Neuronal stem cell (in vitro differentiated cells): Measurements from ENCODE around the gene C3orf33.

Experiments used
- DNase-seq: peaks from one replicate; pipeline ENCODE4 v3.0.0-alpha.2; 2013; ENCODE audit warnings: low spot score
- H2AFZ ChIP-seq: one replicate; pipeline ENCODE4 v1.6.1; 2013; ENCODE audit warnings: mild to moderate bottlenecking, low read length, inconsistent platforms
- H2AK5ac ChIP-seq: 2 replicates; pipeline ENCODE4 v1.6.1; 2013; ENCODE audit warnings: low read depth, mild to moderate bottlenecking, inconsistent platforms, low read length, moderate library complexity, mixed read lengths
- H2BK120ac ChIP-seq: 2 replicates; pipeline ENCODE4 v1.6.1; 2013; ENCODE audit warnings: low read depth, mild to moderate bottlenecking, inconsistent platforms, low read length, moderate library complexity, mixed read lengths
- H2BK12ac ChIP-seq: one replicate; pipeline ENCODE4 v1.6.1; 2013; ENCODE audit warnings: low read length, inconsistent platforms
- H2BK15ac ChIP-seq: 2 replicates; pipeline ENCODE4 v1.6.1; 2013; ENCODE audit warnings: mild to moderate bottlenecking, low read length, inconsistent platforms, mixed read lengths
- H2BK5ac ChIP-seq: one replicate; pipeline ENCODE4 v1.6.1; 2013; ENCODE audit warnings: inconsistent platforms, mild to moderate bottlenecking, low read length, moderate library complexity
- H3K14ac ChIP-seq: one replicate; pipeline ENCODE4 v1.6.1; 2013; ENCODE audit warnings: low read length, inconsistent platforms
- H3K18ac ChIP-seq: 2 replicates; pipeline ENCODE4 v1.6.1; 2013; ENCODE audit warnings: low read length, inconsistent platforms
- H3K23ac ChIP-seq: 2 replicates; pipeline ENCODE4 v1.6.1; 2013; ENCODE audit warnings: low read depth, mild to moderate bottlenecking, mixed read lengths, low read length, inconsistent platforms; ENCODE audit not compliant: poor library complexity
- H3K27ac ChIP-seq: replicated peaks from 3 replicates; pipeline ENCODE4 v1.5.1; 2013; ENCODE audit warnings: low read length, inconsistent platforms
- H3K27me3 ChIP-seq, 3 experiments: 2 replicates each; pipeline ENCODE4 v1.6.1; 2013; ENCODE audit warnings: low read length in 3 of 3, mild to moderate bottlenecking in 2 of 3, inconsistent platforms in 1 of 3, low read depth in 1 of 3, mixed read lengths in 1 of 3, moderate library complexity in 1 of 3; ENCODE audit not compliant: control insufficient read depth in 3 of 3, insufficient read depth in 3 of 3
- H3K36me3 ChIP-seq, 2 donors: replicated peaks in 1 of 2; 2 replicates each; pipeline ENCODE4 v1.6.1; 2013; ENCODE audit warnings: low read length in 2 of 2; ENCODE audit not compliant: control insufficient read depth in 2 of 2, insufficient read depth in 2 of 2
- H3K4ac ChIP-seq: 2 replicates; pipeline ENCODE4 v1.6.1; 2013; ENCODE audit warnings: inconsistent platforms, mild to moderate bottlenecking, low read length, moderate library complexity
- H3K4me1 ChIP-seq, 2 donors: 1 replicate in 1 of 2; 2 replicates in 1 of 2; pipeline ENCODE4 v1.6.1; 2013; ENCODE audit warnings: low read length in 2 of 2, low read depth in 1 of 2; ENCODE audit not compliant: control insufficient read depth in 2 of 2, insufficient read depth in 1 of 2
- H3K4me2 ChIP-seq: one replicate; pipeline ENCODE4 v1.6.1; 2013; ENCODE audit warnings: mild to moderate bottlenecking, low read length, inconsistent platforms; ENCODE audit not compliant: insufficient read depth, poor library complexity, severe bottlenecking
- H3K4me3 ChIP-seq, 2 donors: 2 replicates each; pipeline ENCODE4 v1.5.1; 2013; ENCODE audit warnings: low read length in 2 of 2, mild to moderate bottlenecking in 2 of 2, inconsistent platforms in 1 of 2, moderate library complexity in 1 of 2
- H3K79me1 ChIP-seq: one replicate; pipeline ENCODE4 v1.6.1; 2013; ENCODE audit warnings: low read depth, mild to moderate bottlenecking, inconsistent platforms, low read length, moderate library complexity
- H3K9ac ChIP-seq: one replicate; pipeline ENCODE4 v1.6.1; 2013; ENCODE audit warnings: mild to moderate bottlenecking, low read depth, low read length, inconsistent platforms; ENCODE audit not compliant: poor library complexity
- H3K9me3 ChIP-seq, 2 donors: replicated peaks in 1 of 2; 2 replicates each; pipeline versions ENCODE3 to v1.6.1; 2013; ENCODE audit warnings: low read length in 2 of 2, mild to moderate bottlenecking in 2 of 2, inconsistent platforms in 1 of 2, low read depth in 1 of 2, mixed read lengths in 1 of 2, moderate library complexity in 1 of 2; ENCODE audit not compliant: control insufficient read depth in 2 of 2, insufficient read depth in 1 of 2
- H4K8ac ChIP-seq: one replicate; pipeline ENCODE4 v1.6.1; 2013; ENCODE audit warnings: low read depth, mild to moderate bottlenecking, inconsistent platforms, low read length, moderate library complexity
- H4K91ac ChIP-seq: one replicate; pipeline ENCODE4 v1.6.1; 2013; ENCODE audit warnings: low read length, low read depth, mild to moderate bottlenecking, inconsistent platforms; ENCODE audit not compliant: poor library complexity
- WGBS, 2 donors: extraction: QIAGEN DNeasy Blood & Tissue Kit; methylation state at CpG; one replicate each; pipeline ENCODE4 v1.1.7; 2013; ENCODE audit warnings: missing lambda C conversion rate in 2 of 2, mixed read lengths in 1 of 2; ENCODE audit not compliant: insufficient read length in 2 of 2, insufficient replicate concordance in 1 of 2; ENCODE audit errors: extremely low coverage in 2 of 2; 5-methylcytosine and 5-hydroxymethylcytosine counted together

Gene C3orf33

GRCh38 chr3:155804323-155804722 is 1.8 kb downstream of the C3orf33 start:
- no peaks in the 10 kb centered on the region for H3K79me1 ChIP-seq
- H2BK5ac ChIP-seq = no peak overlapping the region
- no peak overlapping the region for H3K4ac ChIP-seq
- no peak overlapping the region for H4K8ac ChIP-seq
- H2BK15ac ChIP-seq = no peak overlapping the region
- H2AFZ ChIP-seq = no peak overlapping the region
- H3K9ac ChIP-seq = no peak overlapping the region
- no peak overlapping the region for H3K23ac ChIP-seq
- H3K9me3 ChIP-seq = no peaks in the 10 kb centered on the region
- H3K4me1 ChIP-seq = peaks cover 0 to 2% of the 10 kb centered on the region in 2 donors
- no peak overlapping the region for H3K14ac ChIP-seq
- H3K18ac ChIP-seq = no peak overlapping the region
- H3K27ac ChIP-seq = no peak overlapping the region
- no peak overlapping the region for H3K4me3 ChIP-seq
- no peak overlapping the region for H3K4me2 ChIP-seq
- peaks cover 0 to 32% of the 10 kb centered on the region in 2 donors for H3K36me3 ChIP-seq
- no peak overlapping the region for H2BK12ac ChIP-seq
- H2AK5ac ChIP-seq = no peak overlapping the region
- no peaks in the 10 kb centered on the region for H3K27me3 ChIP-seq
- DNase-seq = no peak
- H2BK120ac ChIP-seq = no peak overlapping the region
- H4K91ac ChIP-seq = no peak overlapping the region

GRCh38 chr3:155792532-155792931 is 13.5 kb downstream of the C3orf33 start:
- H3K23ac ChIP-seq = no peak overlapping the region
- no peaks in the 10 kb centered on the region for H3K79me1 ChIP-seq
- H4K91ac ChIP-seq = no peak overlapping the region
- no peak overlapping the region for H2AFZ ChIP-seq
- no peak overlapping the region for H4K8ac ChIP-seq
- H2BK12ac ChIP-seq = no peak overlapping the region
- no peak overlapping the region for H3K18ac ChIP-seq
- H2BK15ac ChIP-seq = no peak overlapping the region
- H2BK120ac ChIP-seq = no peak overlapping the region
- H3K27ac ChIP-seq = no peak overlapping the region
- H3K4me2 ChIP-seq = no peak overlapping the region
- H3K36me3 ChIP-seq = peaks cover 1 to 16% of the 10 kb centered on the region in 2 donors
- WGBS, 2 donors = no CpG with 5 or more reads among the region's 1 CpG
- H3K4me1 ChIP-seq = no peaks in the 10 kb centered on the region
- peaks cover 2 to 35% of the 10 kb centered on the region in 2 donors for H3K9me3 ChIP-seq
- no peaks in the 10 kb centered on the region for H3K27me3 ChIP-seq
- H3K14ac ChIP-seq = no peak overlapping the region
- H2AK5ac ChIP-seq = no peak overlapping the region
- H3K4ac ChIP-seq = no peak overlapping the region
- DNase-seq = no peak
- no peak overlapping the region for H3K9ac ChIP-seq
- no peak overlapping the region for H3K4me3 ChIP-seq
- H2BK5ac ChIP-seq = no peak overlapping the region

- peaks cover 2 to 27% of the 10 kb centered on the region in 2 donors for H3K9me3 ChIP-seq
- H3K27ac ChIP-seq = no peak overlapping the region
- H4K91ac ChIP-seq = no peak overlapping the region
- no peaks in the 10 kb centered on the region for H3K27me3 ChIP-seq
- H3K14ac ChIP-seq = no peak overlapping the region
- no peak overlapping the region for H3K4me3 ChIP-seq
- no peak overlapping the region for H2BK15ac ChIP-seq
- no peak overlapping the region for H3K4me2 ChIP-seq
- H2AK5ac ChIP-seq = no peak overlapping the region
- no peak overlapping the region for H2BK12ac ChIP-seq
- no peak overlapping the region for H4K8ac ChIP-seq
- H3K79me1 ChIP-seq = no peaks in the 10 kb centered on the region
- no CpG with 5 or more reads among the region's 2 CpGs for WGBS, 2 donors
- no peak for DNase-seq
- no peak overlapping the region for H2BK5ac ChIP-seq
- no peak overlapping the region for H3K4ac ChIP-seq
- no peak overlapping the region for H3K18ac ChIP-seq
- H2AFZ ChIP-seq = no peak overlapping the region
- H3K36me3 ChIP-seq = peaks cover 1 to 16% of the 10 kb centered on the region in 2 donors
- H3K23ac ChIP-seq = no peak overlapping the region
- no peaks in the 10 kb centered on the region for H3K4me1 ChIP-seq
- H3K9ac ChIP-seq = no peak overlapping the region
- H2BK120ac ChIP-seq = no peak overlapping the region
These were observed 14.9 kb downstream of the C3orf33 start for GRCh38 chr3:155791190-155791589.

- Histone ChIP-seq H3K4ac (no peak overlapping the region), H3K36me3 (peaks cover 1 to 16% of the 10 kb centered on the region in 2 donors), H3K23ac (no peak overlapping the region), H2AFZ (no peak overlapping the region), H3K4me2 (no peak overlapping the region), H3K27ac (no peak overlapping the region), H2AK5ac (no peak overlapping the region), H4K8ac (no peak overlapping the region), H4K91ac (no peak overlapping the region), H3K4me1 (no peaks in the 10 kb centered on the region), H3K4me3 (no peak overlapping the region), H3K27me3 (no peaks in the 10 kb centered on the region), H3K79me1 (no peaks in the 10 kb centered on the region), H2BK15ac (no peak overlapping the region), H3K9ac (no peak overlapping the region), H3K18ac (no peak overlapping the region), H2BK5ac (no peak overlapping the region), H3K9me3 (peaks cover 2 to 24% of the 10 kb centered on the region in 2 donors), H3K14ac (no peak overlapping the region), H2BK12ac (no peak overlapping the region), H2BK120ac (no peak overlapping the region)
- WGBS, 2 donors = no CpG with 5 or more reads among the region's 4 CpGs
- DNase-seq = no peak
These were observed 15.7 kb downstream of the C3orf33 start for GRCh38 chr3:155790272-155790925.
